Stimulated activated CD8-positive, alpha-beta memory T cell treated with anti-CD3 and anti-CD28 coated beads, Interleukin-12 subunit alpha, Interleukin-12 subunit beta, amount 100 ng/mL, for 24 hours (primary cell): ENCODE data around the gene NOP14.
"Not testable (repeated sequence)": the region's sequence is repeated elsewhere in the genome, so short reads cannot be mapped to it uniquely, and the experiment has no call there.

Experiments used
- DNase-seq: peaks from one replicate; pipeline ENCODE4 v3.0.0-alpha.2; 2020; ENCODE audit errors: extremely low read depth

The NOP14 gene

GRCh38 chr4:2931512-2932301 lies 31.5 kb downstream of the NOP14 start:
- no peak for DNase-seq

DNA sequence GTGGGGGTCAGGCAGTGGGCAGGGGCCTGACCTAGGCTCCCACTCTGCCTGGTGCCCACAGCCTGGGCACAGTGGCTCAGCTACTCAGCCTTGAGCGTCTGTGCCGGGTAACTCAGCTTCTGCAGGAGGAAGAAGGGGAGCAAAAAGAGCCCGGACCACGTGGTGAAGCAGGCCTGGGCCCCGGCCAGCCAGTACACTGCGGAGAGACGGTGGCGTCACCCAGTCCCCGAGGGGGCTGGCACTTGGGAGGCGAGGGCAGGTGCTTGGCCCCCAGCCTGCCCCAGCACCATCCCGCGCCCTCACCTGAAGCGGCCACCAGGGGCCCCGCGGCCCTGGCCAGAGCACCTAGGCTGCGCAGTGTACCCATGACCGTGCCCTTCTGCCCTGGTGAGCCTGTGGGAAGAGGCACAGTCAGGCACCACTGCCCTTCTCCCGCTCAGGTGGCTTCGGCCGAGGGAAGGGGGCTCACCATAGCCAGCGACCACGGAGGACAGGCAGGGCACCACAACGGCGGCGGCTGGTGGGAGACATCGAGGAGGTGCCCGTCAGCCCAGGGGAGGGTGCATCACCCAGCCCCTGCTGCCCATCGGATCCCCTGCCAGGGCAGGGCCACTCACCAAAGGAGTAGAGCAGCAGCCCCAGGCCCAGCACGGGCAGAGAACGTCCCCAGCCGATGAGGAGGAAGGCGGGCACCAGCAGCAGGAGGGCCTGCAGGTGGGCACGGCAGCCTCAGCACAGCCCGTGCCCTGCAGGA lies 32.3 kb downstream of the NOP14 start:
- DNase-seq: no peak

DNA sequence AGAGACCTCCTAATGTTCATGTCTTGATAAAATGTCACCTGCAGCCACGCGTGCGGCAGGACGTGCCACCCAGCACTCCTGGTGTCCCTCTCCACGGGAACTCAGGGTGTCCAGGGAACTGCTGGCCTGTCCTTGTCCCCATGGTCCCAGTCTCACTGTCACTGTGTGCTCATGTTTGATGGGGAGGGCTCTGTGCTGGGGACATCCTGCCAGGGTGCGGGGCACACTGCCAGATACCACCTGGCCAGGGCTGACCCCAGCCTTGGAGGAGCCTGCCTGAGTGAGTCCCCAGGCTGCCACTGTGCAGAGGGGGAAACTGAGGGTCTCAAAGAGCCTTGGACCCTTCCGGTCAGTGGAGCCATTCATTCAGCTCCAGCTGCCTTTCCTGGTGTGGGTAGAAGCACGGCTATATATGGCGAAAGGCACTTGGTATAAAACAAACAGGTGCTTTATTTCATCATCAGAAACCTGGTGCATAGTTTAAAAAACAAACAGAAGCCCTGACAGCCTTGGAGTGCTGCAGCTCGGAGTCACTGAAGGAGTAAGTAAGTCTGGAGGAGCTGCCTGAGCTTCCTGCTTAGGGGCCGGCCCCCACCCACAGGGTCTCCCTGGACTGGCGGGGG lies 33.0 kb downstream of the NOP14 start:
- DNase-seq: no peak

- no peak for DNase-seq
Measured at GRCh38 chr4:2929469-2929868, 33.7 kb downstream of the NOP14 start.

DNA sequence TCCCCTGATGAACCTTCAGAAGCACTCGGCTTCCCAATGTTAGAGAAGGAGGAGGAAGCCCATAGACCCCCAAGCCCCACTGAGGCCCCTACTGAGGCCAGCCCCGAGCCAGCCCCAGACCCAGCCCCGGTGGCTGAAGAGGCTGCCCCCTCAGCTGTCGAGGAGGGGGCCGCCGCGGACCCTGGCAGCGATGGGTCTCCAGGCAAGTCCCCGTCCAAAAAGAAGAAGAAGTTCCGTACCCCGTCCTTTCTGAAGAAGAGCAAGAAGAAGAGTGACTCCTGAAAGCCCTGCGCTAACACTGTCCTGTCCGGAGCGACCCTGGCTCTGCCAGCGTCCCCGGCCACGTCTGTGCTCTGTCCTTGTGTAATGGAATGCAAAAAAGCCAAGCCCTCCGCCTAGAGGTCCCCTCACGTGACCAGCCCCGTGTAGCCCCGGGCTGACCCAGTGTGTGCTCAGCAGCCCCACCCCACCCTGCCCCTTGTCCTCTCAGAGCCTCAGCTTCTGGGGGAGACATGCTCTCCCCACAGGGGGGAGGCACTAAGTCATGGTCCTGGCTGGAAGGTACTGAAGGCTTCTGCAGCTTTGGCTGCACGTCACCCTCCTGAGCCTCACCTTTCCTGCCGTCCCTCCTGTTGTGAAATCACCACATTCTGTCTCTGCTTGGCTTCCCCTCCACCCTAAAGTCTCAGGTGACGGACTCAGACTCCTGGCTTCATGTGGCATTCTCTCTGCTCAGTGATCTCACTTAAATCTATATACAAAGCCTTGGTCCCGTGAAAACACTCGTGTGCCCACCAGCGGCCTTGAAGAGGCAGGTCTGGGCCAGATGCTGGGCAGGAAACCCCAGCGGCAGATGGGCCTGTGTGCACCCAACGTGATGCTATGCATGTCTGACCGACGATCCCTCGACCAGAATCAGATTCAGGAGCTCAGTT lies 34.7 kb downstream of the NOP14 start:
- no peak for DNase-seq

- no peak for DNase-seq
Measured at GRCh38 chr4:2927696-2928075, 35.5 kb downstream of the NOP14 start.

GRCh38 chr4:2927016-2927695 lies 36.0 kb downstream of the NOP14 start:
- no peak for DNase-seq

DNA sequence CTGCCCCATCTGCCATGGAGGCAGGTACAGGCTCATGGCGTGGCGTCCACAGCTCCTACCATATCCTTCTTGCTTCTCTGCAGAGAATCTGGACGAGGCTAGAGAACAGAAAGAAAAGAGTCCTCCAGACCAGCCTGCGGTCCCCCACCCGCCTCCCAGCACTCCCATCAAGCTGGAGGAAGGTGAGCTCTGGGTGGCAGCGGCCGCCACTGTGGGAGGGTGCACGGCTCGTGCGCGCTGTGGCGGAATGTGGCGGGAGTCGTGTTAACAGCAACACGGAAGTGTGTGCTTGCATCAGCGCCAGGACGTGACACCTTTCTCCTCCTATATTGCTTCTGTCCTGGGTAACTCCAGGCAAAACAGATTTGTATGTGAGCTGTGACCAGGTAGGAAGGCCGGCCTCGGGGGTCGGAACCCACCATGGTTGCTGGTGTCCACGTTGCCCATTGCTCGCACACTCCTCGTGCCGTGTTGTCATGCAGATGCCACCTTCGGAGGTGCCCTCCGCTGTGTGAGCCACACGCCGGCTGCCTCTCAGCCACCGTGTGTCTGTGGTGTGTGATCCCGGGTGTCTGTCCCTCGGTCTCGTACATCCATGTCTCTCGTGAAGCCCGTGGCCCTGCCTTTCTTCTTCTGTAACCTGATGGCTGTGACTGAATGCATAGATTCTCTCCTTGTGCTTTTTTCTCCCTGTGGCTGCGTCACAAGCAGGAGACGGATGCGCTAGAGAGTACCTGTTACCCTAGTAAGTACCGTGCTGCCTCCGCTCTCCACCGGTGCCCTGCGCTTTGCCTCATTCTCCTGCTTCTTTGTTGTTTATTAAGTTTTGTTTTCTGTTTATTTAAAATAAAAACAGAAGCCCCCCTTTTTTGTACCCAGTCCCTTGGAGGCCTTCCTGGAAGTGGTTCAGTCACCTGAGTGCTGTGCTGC lies 37.0 kb downstream of the NOP14 start:
- no peak for DNase-seq

DNA sequence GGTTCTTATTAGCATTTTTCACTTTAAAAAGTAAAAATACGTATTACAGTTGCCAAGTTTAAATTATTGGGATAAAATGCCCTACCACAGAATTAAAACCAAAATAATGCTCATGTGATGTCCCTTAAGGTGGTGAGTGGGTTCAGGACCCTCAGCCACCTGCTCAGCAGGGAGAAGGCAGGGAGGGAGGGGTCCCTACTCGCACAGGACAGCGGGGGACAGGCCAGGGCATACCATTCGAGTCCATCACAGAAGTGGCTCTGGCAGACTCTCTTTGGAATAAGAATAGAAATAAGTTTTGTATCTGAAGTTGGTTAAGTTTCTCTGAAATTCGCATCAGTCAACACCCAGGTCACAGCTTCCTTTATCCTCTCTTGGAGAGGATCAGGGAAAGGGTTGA lies 37.7 kb downstream of the NOP14 start:
- DNase-seq: no peak

DNA sequence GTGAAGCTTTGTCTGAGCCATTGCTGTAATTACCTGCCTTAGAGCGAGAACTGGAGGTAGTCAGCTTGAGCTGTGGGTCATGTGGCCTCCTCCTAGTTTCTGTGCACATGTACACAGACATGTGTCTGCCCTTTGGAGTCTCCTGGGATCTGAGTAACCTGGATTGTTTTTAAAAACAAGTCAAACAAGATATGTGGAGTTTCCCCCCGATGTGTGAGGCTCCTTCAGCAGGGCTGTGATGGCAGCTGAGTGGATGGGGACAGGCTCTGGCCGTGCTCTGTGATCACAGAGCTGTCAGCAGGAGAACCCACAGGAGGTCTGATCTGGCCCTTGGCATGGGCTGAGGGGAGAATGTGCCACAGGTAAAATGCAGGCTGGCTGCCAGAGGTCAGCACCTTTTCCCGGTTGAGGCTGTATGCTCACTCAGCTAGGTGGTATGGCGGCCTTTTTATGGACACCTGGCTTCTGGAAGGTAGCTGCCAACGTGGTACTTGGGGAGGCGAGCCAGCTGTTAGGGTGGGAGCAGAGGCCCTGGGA lies 38.4 kb downstream of the NOP14 start:
- DNase-seq: no peak

GRCh38 chr4:2924286-2924685 lies 38.9 kb downstream of the NOP14 start:
- no peak for DNase-seq

GRCh38 chr4:2923668-2924173 lies 39.5 kb downstream of the NOP14 start:
- DNase-seq: no peak

GRCh38 chr4:2923141-2923551 lies 40.1 kb downstream of the NOP14 start:
- no peak for DNase-seq

- DNase-seq: not testable (repeated sequence)
Measured at GRCh38 chr4:2922453-2923101, 40.6 kb downstream of the NOP14 start.

DNA sequence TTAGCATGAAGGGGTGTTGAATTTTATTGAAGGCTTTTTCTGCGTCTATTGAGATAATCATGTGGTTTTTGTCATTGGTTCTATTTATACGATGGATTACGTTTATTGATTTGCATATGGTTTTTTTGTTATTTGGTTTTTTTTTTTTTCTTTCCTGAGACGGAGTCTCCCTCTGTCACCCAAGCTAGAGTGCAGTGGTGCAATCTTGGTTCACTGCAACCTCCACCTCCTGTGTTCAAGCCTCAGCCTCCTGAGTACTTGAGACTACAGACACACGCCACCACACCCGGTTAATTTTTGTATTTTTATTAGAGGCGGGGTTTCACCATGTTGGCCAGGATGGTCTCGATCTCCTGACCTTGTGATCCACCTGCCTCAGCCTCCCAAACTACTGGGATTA lies 44.5 kb downstream of the NOP14 start:
- DNase-seq: not testable (repeated sequence)

GRCh38 chr4:2918300-2918699 lies 44.9 kb downstream of the NOP14 start:
- DNase-seq: not testable (repeated sequence)

- DNase-seq: not testable (repeated sequence)
Measured at GRCh38 chr4:2916696-2917095, 46.5 kb downstream of the NOP14 start.

- DNase-seq: no peak
Measured at GRCh38 chr4:2915789-2916188, 47.4 kb downstream of the NOP14 start.
